Body of pancreas (tissue), 4 donors: ENCODE results near the gene DOK3. TPM values are rescaled to one million over a fixed set of nuclear protein-coding genes. Genes with fewer than 3 reads are reported as not detected.

Experiments
- ATAC-seq: fragments of 150-250 bp; one replicate; pipeline ENCODE4 v1.9.1; 2016
- DNase-seq, 4 donors: peaks; one replicate each; pipeline ENCODE4 v3.0.0-alpha.2; 2019
- H3K27ac ChIP-seq, 4 donors: fragments of 200-600 bp; sonication (generic); 1 replicate in 3 of 4; 2 replicates in 1 of 4; pipeline versions ENCODE4 v1.5.1 to v1.6.1; 2016 to 2019; ENCODE audit warnings: mild to moderate bottlenecking in 1 of 4, mixed read lengths in 1 of 4, moderate library complexity in 1 of 4
- H3K27me3 ChIP-seq, 2 donors: fragments of 200-600 bp; sonication (generic); one replicate each; pipeline ENCODE4 v1.6.0; 2016; ENCODE audit warnings: mild to moderate bottlenecking in 1 of 2
- H3K36me3 ChIP-seq, 2 donors: fragments of 200-600 bp; sonication (generic); replicated peaks in 1 of 2; 2 replicates each; pipeline ENCODE4 v1.5.1; 2016; ENCODE audit warnings: low read depth in 2 of 2; ENCODE audit not compliant: insufficient read depth in 1 of 2
- H3K4me1 ChIP-seq: fragments of 200-600 bp; sonication (generic); one replicate; pipeline ENCODE4 v1.6.0; 2016
- H3K4me3 ChIP-seq, 2 donors: fragments of 200-600 bp; sonication (generic); 1 replicate in 1 of 2; 2 replicates in 1 of 2; pipeline ENCODE4 v1.5.1; 2016 to 2019
- H3K9me3 ChIP-seq, 3 donors: fragments of 200-600 bp; sonication (generic); 1 replicate in 2 of 3; 2 replicates in 1 of 3; pipeline ENCODE4 v1.5.1; 2016
- CTCF ChIP-seq, 7 experiments: fragments of 450-650 bp in 4 of 7; fragments of 200-600 bp in 3 of 7; sonication (generic) in 3 of 7; IDR thresholded peaks; one replicate each; pipeline ENCODE4 v1.5.1; 2016 to 2019; ENCODE audit warnings: antibody characterized with exemption in 7 of 7
- POLR2A ChIP-seq, 3 donors: fragments of 450-650 bp; IDR thresholded peaks; one replicate each; pipeline ENCODE4 v1.6.1; 2016; ENCODE audit warnings: antibody characterized with exemption in 3 of 3, mild to moderate bottlenecking in 2 of 3
- WGBS, 2 donors: methylation state at CpG; one replicate each; pipeline ENCODE4 v1.1.5; 2017; 5-methylcytosine and 5-hydroxymethylcytosine counted together
- intact Hi-C: fragments of 100-400 bp; cut with DNase I; formaldehyde crosslinking; loops from one replicate; pipeline ENCODE4 v1.15.1; 2023
- total RNA-seq, 2 donors: library from RNA; depleted of rRNA; stranded (reverse); fragments of >200 nt; gene quantifications; one replicate each; pipeline ENCODE4 v1.1.0, GENCODE V29; 2016

DOK3 gene
- 1 to 10 TPM; 3.3 to 5.4 TPM for total RNA-seq

GRCh38 chr5:177509381-177509951, at the start of gene DOK3:
TSS of gene DOK3 (minus strand) at chr5:177509826. CDS start at chr5:177509540, 286 bp downstream.
- DNase-seq, result peak in 3 of 4 donors; percentile 46 to 69 (median 53)
- no peaks in the 10 kb centered on the region for H3K9me3 ChIP-seq
- TF ChIP-seq POLR2A (IDR thresholded peaks at IDR 0.05), result peak in 1 of 3 donors; percentile 31
- TF ChIP-seq CTCF (IDR thresholded peaks at IDR 0.05), result no peak
- H3K4me3 ChIP-seq, result no peak within 1 kb of the TSS
- no peak for ATAC-seq
- WGBS, 2 donors, result 21 to 40% methylated on average over 6 to 19 of the region's 20 CpGs
- peak within 1 kb of the TSS in 3 of 4 donors; percentile 3 to 58 (median 30) for H3K27ac ChIP-seq
- intact Hi-C loops, result no loop called here
- H3K27me3 ChIP-seq, result no peaks in the 10 kb centered on the region
- H3K4me1 ChIP-seq, result peaks cover 15% of the 10 kb centered on the region
- H3K36me3 ChIP-seq, result peaks cover 17 to 18% of the 10 kb centered on the region in 2 donors

- H3K27me3 ChIP-seq, result no peaks in the 10 kb centered on the region
- H3K4me3 ChIP-seq, result no peak overlapping the region
- peaks cover 18% of the 10 kb centered on the region for H3K4me1 ChIP-seq
- WGBS, 2 donors, result 83 to 88% methylated on average over 5 of the region's 5 CpGs
- TF ChIP-seq CTCF (IDR thresholded peaks at IDR 0.05) (no peak), POLR2A (IDR thresholded peaks at IDR 0.05) (no peak)
- ATAC-seq (no peak), DNase-seq (no peak)
- H3K27ac ChIP-seq, result no peak overlapping the region
- H3K9me3 ChIP-seq, result no peaks in the 10 kb centered on the region
- intact Hi-C loops, result loop anchor here (5.0 kb wide), 1 partner anchor 40 kb away; no protein-coding TSS in a partner anchor
- H3K36me3 ChIP-seq, result no peaks in the 10 kb centered on the region
Measured at GRCh38 chr5:177557796-177558195, 48.2 kb upstream of the DOK3 start.

GRCh38 chr5:177557041-177557647, 47.5 kb upstream of the DOK3 start:
- Histone ChIP-seq H3K27me3 (no peaks in the 10 kb centered on the region), H3K27ac (no peak overlapping the region), H3K36me3 (no peaks in the 10 kb centered on the region), H3K4me1 (peaks cover 24% of the 10 kb centered on the region), H3K4me3 (no peak overlapping the region), H3K9me3 (no peaks in the 10 kb centered on the region)
- WGBS, 2 donors, result 68 to 83% methylated on average over 4 of the region's 4 CpGs
- intact Hi-C loops, result loop anchor here (5.0 kb wide), 1 partner anchor 40 kb away; no protein-coding TSS in a partner anchor
- TF ChIP-seq CTCF (IDR thresholded peaks at IDR 0.05) (no peak), POLR2A (IDR thresholded peaks at IDR 0.05) (no peak)
- ATAC-seq (no peak), DNase-seq (no peak)

GRCh38 chr5:177555665-177556064, 46.0 kb upstream of the DOK3 start:
- WGBS, 2 donors, result 85 to 94% methylated on average over 5 of the region's 5 CpGs
- DNase-seq (no peak), ATAC-seq (no peak)
- no peaks in the 10 kb centered on the region for H3K9me3 ChIP-seq
- no peak overlapping the region for H3K4me3 ChIP-seq
- intact Hi-C loops, result loop anchor here (5.0 kb wide), 1 partner anchor 42 kb away; no protein-coding TSS in a partner anchor
- peaks cover 24% of the 10 kb centered on the region for H3K4me1 ChIP-seq
- no peaks in the 10 kb centered on the region for H3K27me3 ChIP-seq
- TF ChIP-seq CTCF (IDR thresholded peaks at IDR 0.05) (no peak), POLR2A (IDR thresholded peaks at IDR 0.05) (no peak)
- H3K27ac ChIP-seq, result no peak overlapping the region
- no peaks in the 10 kb centered on the region for H3K36me3 ChIP-seq
